HFFc6 (cell line): ENCODE results near the gene HIC1. TPM values are rescaled to one million over a fixed set of nuclear protein-coding genes. Genes with fewer than 3 reads are reported as not detected.

ENCODE experiments used
- DNase-seq: peaks from one replicate; pipeline ENCODE4 v3.0.0-alpha.2; 2018
- H3K27ac Mint-ChIP-seq: 2 replicates; pipeline ENCODE4 v1.8.0; 2020; ENCODE audit warnings: mild to moderate bottlenecking, mixed read lengths
- H3K27me3 Mint-ChIP-seq: 2 replicates; pipeline ENCODE4 v1.8.0; 2021; ENCODE audit warnings: mild to moderate bottlenecking, moderate library complexity, mixed read lengths; ENCODE audit not compliant: insufficient read depth
- H3K36me3 Mint-ChIP-seq: 2 replicates; pipeline ENCODE4 v1.8.0; 2021; ENCODE audit warnings: low read depth, mixed read lengths
- H3K4me1 Mint-ChIP-seq: 2 replicates; pipeline ENCODE4 v1.8.0; 2020; ENCODE audit warnings: low read depth, mixed read lengths
- H3K4me3 Mint-ChIP-seq: 2 replicates; pipeline ENCODE4 v1.8.0; 2020; ENCODE audit warnings: mild to moderate bottlenecking, moderate library complexity, mixed read lengths
- H3K9me3 Mint-ChIP-seq: 2 replicates; pipeline ENCODE4 v1.8.0; 2020; ENCODE audit warnings: mild to moderate bottlenecking, mixed read lengths
- CTCF ChIP-seq: fragments of 200-600 bp; sonication (generic); IDR thresholded peaks from 2 replicates; pipeline ENCODE4 v1.5.0; 2021; ENCODE audit warnings: antibody characterized with exemption, mild to moderate bottlenecking
- total RNA-seq, 6 experiments: library from RNA; stranded (reverse); fragmentation: NEBNext Ultra II Directional; extraction: Animal tissue kit (Norgen Biotek cat#: 25700); gene quantifications; 2 replicates in 1 of 6; 3 replicates in 5 of 6; pipeline ENCODE4 v1.2.3, GENCODE V29; 2021

HIC1 gene
- total RNA-seq, 6 experiments from 2014 or later, result 42.7 to 51.9 (median 48.0) TPM

- Mint-ChIP-seq H3K27me3 (peaks cover 23% of the 10 kb centered on the region), H3K4me1 (peaks cover 81% of the 10 kb centered on the region), H3K4me3 (peak overlapping the region; percentile 37; the same call in 1 of the 2 replicates), H3K36me3 (peaks cover 43% of the 10 kb centered on the region), H3K27ac (peak overlapping the region; percentile 95), H3K9me3 (peaks cover 3% of the 10 kb centered on the region; the same call in 1 of the 2 replicates)
- no peak for DNase-seq
- TF ChIP-seq CTCF, result no peak
Measured at GRCh38 chr17:2070241-2071023, 15.5 kb downstream of the HIC1 start.

- H3K9me3 Mint-ChIP-seq, result peaks cover 3% of the 10 kb centered on the region; the same call in 1 of the 2 replicates
- no peak for DNase-seq
- H3K4me3 Mint-ChIP-seq, result peak overlapping the region; percentile 37
- H3K27ac Mint-ChIP-seq, result peak overlapping the region; percentile 83
- peaks cover 20% of the 10 kb centered on the region for H3K27me3 Mint-ChIP-seq
- peaks cover 81% of the 10 kb centered on the region for H3K4me1 Mint-ChIP-seq
- peaks cover 42% of the 10 kb centered on the region for H3K36me3 Mint-ChIP-seq
- TF ChIP-seq CTCF, result no peak
Measured at GRCh38 chr17:2071024-2071385, 16.1 kb downstream of the HIC1 start.

GRCh38 chr17:2071455-2072281 lies 16.8 kb downstream of the HIC1 start:
- peak overlapping the region; percentile 83 for H3K27ac Mint-ChIP-seq
- peaks cover 81% of the 10 kb centered on the region for H3K4me1 Mint-ChIP-seq

GRCh38 chr17:2074919-2075318 lies 20.0 kb downstream of the HIC1 start:
- no peak for TF ChIP-seq CTCF
- peaks cover 68% of the 10 kb centered on the region for H3K4me1 Mint-ChIP-seq
- no peak overlapping the region for H3K4me3 Mint-ChIP-seq
- peaks cover 51% of the 10 kb centered on the region for H3K36me3 Mint-ChIP-seq
- DNase-seq, result no peak
- peaks cover 2% of the 10 kb centered on the region; the same call in 1 of the 2 replicates for H3K9me3 Mint-ChIP-seq
- peaks cover 8% of the 10 kb centered on the region for H3K27me3 Mint-ChIP-seq
- no peak overlapping the region; the same call in 1 of the 2 replicates for H3K27ac Mint-ChIP-seq

More at GRCh38 chr17:2071455-2072281, 16.8 kb downstream of the HIC1 start:
- DNase-seq, result no peak
- TF ChIP-seq CTCF, result no peak
- peak overlapping the region; percentile 37 for H3K4me3 Mint-ChIP-seq
- H3K9me3 Mint-ChIP-seq, result peaks cover 3% of the 10 kb centered on the region; the same call in 1 of the 2 replicates
- H3K27me3 Mint-ChIP-seq, result peaks cover 17% of the 10 kb centered on the region
- peaks cover 35% of the 10 kb centered on the region for H3K36me3 Mint-ChIP-seq

GRCh38 chr17:2075336-2076086 lies 20.6 kb downstream of the HIC1 start:
- Mint-ChIP-seq H3K27ac (peak overlapping the region; percentile 88), H3K27me3 (peaks cover 8% of the 10 kb centered on the region), H3K9me3 (no peaks in the 10 kb centered on the region), H3K4me3 (peak overlapping the region; percentile 9; the same call in 1 of the 2 replicates), H3K4me1 (peaks cover 62% of the 10 kb centered on the region), H3K36me3 (peaks cover 52% of the 10 kb centered on the region)
- TF ChIP-seq CTCF, result peak; percentile 42
- DNase-seq, result no peak
